ENCODE measurements around the gene LTBP4.

LTBP4 gene

DNA sequence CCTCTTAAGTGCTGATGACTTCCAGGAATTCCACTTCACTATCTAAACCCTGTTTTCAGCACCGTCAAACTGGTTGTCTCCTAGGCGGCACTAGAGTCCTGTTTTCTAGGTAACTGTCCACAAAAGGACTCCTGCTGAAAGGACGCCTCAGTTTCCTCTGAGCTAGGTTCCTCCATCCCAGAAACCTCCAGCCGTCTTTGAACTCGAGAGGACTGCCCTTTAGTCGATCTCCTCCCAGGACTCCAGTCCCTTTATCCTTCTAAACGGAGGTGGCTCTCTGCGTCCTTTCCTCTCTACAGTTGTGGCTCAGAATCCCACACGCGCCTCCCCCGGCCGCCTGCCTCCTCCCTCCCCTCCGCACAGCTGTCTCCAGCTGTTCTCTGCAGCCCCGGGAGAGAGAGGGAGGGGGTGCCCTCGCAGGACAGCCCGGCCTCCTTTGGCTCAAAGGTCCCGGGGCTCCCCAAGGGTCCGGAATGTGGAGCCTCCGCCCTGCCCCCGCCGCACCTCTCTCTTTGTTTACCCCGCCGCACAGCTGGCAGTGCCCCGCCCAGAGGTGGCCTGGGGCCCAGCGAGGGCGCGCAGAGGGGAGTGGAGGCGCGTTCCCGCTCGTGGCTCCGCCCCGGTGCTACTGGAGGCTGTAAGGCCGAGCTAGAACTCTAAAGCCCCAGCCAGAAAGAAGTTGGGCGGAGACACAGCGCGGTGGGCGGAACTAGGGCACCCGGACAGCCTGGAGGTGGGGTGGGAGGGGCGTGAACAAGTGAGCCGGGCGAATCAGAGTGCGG, 2.4 kb downstream of the LTBP4 start:
- TF ChIP-seq, protein P1, sequence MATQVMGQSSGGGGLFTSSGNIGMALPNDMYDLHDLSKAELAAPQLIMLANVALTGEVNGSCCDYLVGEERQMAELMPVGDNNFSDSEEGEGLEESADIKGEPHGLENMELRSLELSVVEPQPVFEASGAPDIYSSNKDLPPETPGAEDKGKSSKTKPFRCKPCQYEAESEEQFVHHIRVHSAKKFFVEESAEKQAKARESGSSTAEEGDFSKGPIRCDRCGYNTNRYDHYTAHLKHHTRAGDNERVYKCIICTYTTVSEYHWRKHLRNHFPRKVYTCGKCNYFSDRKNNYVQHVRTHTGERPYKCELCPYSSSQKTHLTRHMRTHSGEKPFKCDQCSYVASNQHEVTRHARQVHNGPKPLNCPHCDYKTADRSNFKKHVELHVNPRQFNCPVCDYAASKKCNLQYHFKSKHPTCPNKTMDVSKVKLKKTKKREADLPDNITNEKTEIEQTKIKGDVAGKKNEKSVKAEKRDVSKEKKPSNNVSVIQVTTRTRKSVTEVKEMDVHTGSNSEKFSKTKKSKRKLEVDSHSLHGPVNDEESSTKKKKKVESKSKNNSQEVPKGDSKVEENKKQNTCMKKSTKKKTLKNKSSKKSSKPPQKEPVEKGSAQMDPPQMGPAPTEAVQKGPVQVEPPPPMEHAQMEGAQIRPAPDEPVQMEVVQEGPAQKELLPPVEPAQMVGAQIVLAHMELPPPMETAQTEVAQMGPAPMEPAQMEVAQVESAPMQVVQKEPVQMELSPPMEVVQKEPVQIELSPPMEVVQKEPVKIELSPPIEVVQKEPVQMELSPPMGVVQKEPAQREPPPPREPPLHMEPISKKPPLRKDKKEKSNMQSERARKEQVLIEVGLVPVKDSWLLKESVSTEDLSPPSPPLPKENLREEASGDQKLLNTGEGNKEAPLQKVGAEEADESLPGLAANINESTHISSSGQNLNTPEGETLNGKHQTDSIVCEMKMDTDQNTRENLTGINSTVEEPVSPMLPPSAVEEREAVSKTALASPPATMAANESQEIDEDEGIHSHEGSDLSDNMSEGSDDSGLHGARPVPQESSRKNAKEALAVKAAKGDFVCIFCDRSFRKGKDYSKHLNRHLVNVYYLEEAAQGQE (IDR thresholded peaks at IDR 0.05; ENCODE audit: insufficient replicate concordance, low read depth) = peak; percentile 28
- no peak for TF ChIP-seq SPI1 (IDR thresholded peaks at IDR 0.05; ENCODE audit: borderline replicate concordance, low read depth)
- TF ChIP-seq POLR2AphosphoS5 (IDR thresholded peaks at IDR 0.05; ENCODE audit: low read depth) = no peak
- H3K27me3 ChIP-seq (ENCODE audit: insufficient read depth, poor library complexity, severe bottlenecking) = peaks cover 52% of the 10 kb centered on the region
- H3K27ac ChIP-seq (replicated peaks) = no peak overlapping the region
- peak overlapping the region; percentile 42 for H3K4me3 ChIP-seq (replicated peaks; ENCODE audit: insufficient read depth, low read length)
- peak; percentile 87 to 95 for DNase-seq (ENCODE audit: low read depth in 1 of 2, low spot score in 1 of 2)

DNA sequence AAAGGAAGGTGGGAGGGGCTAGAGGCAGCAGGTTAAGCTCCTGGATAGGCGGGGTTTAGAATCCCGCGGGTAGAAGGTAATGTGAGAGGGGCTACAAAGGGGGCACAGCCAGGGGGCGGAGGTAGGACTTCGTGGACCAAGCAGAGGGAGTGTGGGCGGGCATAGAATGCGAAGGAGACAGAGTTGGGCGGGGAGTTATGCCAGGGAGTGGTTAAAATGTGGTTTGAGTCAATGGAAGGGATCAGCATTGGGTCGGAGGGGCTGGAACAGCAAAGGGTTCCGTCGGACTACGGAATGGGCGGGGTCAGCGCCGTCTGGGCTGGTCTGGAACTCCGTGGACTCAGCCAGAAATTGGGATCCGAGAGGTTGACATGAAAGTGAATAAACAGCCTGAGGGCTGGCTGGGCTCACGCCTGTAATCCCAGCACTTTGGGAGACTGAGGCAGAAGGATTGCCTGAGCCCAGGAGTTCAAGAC, 3.0 kb downstream of the LTBP4 start:
- Histone ChIP-seq H3K4me3 (replicated peaks; ENCODE audit: insufficient read depth, low read length) (peak overlapping the region; percentile 42), H3K27me3 (ENCODE audit: insufficient read depth, poor library complexity, severe bottlenecking) (peaks cover 52% of the 10 kb centered on the region), H3K27ac (replicated peaks) (no peak overlapping the region)
- TF ChIP-seq GABPA (IDR thresholded peaks at IDR 0.05; ENCODE audit: low read depth) (no peak), POLR2AphosphoS5 (IDR thresholded peaks at IDR 0.05; ENCODE audit: low read depth) (no peak), SPI1 (IDR thresholded peaks at IDR 0.05; ENCODE audit: borderline replicate concordance, low read depth) (no peak)
- TF ChIP-seq, protein P1 (IDR thresholded peaks at IDR 0.05; ENCODE audit: insufficient replicate concordance, low read depth) = no peak
- TF ChIP-seq, protein P2, sequence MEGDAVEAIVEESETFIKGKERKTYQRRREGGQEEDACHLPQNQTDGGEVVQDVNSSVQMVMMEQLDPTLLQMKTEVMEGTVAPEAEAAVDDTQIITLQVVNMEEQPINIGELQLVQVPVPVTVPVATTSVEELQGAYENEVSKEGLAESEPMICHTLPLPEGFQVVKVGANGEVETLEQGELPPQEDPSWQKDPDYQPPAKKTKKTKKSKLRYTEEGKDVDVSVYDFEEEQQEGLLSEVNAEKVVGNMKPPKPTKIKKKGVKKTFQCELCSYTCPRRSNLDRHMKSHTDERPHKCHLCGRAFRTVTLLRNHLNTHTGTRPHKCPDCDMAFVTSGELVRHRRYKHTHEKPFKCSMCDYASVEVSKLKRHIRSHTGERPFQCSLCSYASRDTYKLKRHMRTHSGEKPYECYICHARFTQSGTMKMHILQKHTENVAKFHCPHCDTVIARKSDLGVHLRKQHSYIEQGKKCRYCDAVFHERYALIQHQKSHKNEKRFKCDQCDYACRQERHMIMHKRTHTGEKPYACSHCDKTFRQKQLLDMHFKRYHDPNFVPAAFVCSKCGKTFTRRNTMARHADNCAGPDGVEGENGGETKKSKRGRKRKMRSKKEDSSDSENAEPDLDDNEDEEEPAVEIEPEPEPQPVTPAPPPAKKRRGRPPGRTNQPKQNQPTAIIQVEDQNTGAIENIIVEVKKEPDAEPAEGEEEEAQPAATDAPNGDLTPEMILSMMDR (IDR thresholded peaks at IDR 0.05; ENCODE audit: insufficient read depth, low read length) = no peak
- DNase-seq (ENCODE audit: low read depth in 1 of 2, low spot score in 1 of 2) = no peak

DNA sequence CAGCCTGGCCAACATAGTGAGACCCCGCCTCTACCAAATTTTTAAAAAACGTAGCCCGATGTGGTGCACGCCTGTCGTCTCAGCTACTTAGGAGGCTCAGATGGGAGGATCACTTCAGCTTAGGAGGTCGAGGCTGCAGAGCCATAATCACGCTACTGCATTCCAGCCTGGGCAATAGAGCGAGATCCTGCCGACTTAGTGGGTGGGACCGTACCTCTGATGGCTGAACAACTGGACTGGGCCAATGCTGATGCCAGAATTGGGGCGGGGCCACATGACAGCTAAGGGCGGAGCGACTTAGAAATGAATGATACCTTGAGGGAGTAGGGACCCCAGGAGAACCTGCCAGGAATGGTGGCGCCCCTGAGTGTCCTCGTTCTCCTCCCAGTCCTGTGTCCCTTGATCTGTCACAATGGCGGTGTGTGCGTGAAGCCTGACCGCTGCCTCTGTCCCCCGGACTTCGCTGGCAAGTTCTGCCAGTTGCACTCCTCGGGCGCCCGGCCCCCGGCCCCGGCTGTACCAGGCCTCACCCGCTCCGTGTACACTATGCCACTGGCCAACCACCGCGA, 3.6 kb downstream of the LTBP4 start:
- H3K27me3 ChIP-seq (ENCODE audit: insufficient read depth, poor library complexity, severe bottlenecking) = peaks cover 51% of the 10 kb centered on the region
- H3K27ac ChIP-seq (replicated peaks) = no peak overlapping the region
- peak overlapping the region; percentile 42 for H3K4me3 ChIP-seq (replicated peaks; ENCODE audit: insufficient read depth, low read length)
- no peak for TF ChIP-seq POLR2AphosphoS5 (IDR thresholded peaks at IDR 0.05; ENCODE audit: low read depth)
- TF ChIP-seq, protein P1 (IDR thresholded peaks at IDR 0.05; ENCODE audit: insufficient replicate concordance, low read depth) = no peak
- no peak for TF ChIP-seq SPI1 (IDR thresholded peaks at IDR 0.05; ENCODE audit: borderline replicate concordance, low read depth)
- TF ChIP-seq GABPA (IDR thresholded peaks at IDR 0.05; ENCODE audit: low read depth) = no peak
- TF ChIP-seq, protein P2 (IDR thresholded peaks at IDR 0.05; ENCODE audit: insufficient read depth, low read length) = no peak
- no peak for DNase-seq (ENCODE audit: low read depth in 1 of 2, low spot score in 1 of 2)

Measured in HL-60 (cell line).